KMS-11 (cell line): Measurements from ENCODE around the gene TMEM229B.
"Not testable (repeated sequence)": the region's sequence is repeated elsewhere in the genome, so short reads cannot be mapped to it uniquely, and the experiment has no call there.

Experiments
- H2AFZ ChIP-seq: fragments of 200-600 bp; sonication (generic); 2 replicates; pipeline ENCODE4 v1.6.1; 2016; ENCODE audit warnings: antibody characterized with exemption, mixed run types, low read depth
- H3K27ac ChIP-seq: fragments of 200-600 bp; sonication (generic); 2 replicates; pipeline ENCODE4 v1.6.1; 2016; ENCODE audit warnings: mild to moderate bottlenecking, mixed run types
- H3K27me3 ChIP-seq: fragments of 200-600 bp; sonication (generic); 2 replicates; pipeline ENCODE4 v1.6.1; 2017; ENCODE audit warnings: mild to moderate bottlenecking, low read depth, mixed run types, moderate library complexity; ENCODE audit not compliant: insufficient read depth
- H3K36me3 ChIP-seq: fragments of 200-600 bp; sonication (generic); 2 replicates; pipeline ENCODE4 v1.6.1; 2017; ENCODE audit warnings: mild to moderate bottlenecking, mixed run types; ENCODE audit not compliant: insufficient read depth
- H3K4me1 ChIP-seq: fragments of 200-600 bp; sonication (generic); 2 replicates; pipeline ENCODE4 v1.6.1; 2016; ENCODE audit warnings: mild to moderate bottlenecking, low read depth, mixed run types; ENCODE audit not compliant: poor library complexity, severe bottlenecking
- H3K4me2 ChIP-seq: fragments of 200-600 bp; sonication (generic); 2 replicates; pipeline ENCODE4 v1.7.0; 2016; ENCODE audit warnings: mild to moderate bottlenecking, mixed run types
- H3K4me3 ChIP-seq: fragments of 200-600 bp; sonication (generic); IDR thresholded peaks from 2 replicates; pipeline ENCODE4 v1.6.1; 2017; ENCODE audit warnings: low read depth, low read length, mixed read lengths; ENCODE audit not compliant: insufficient read depth
- H3K79me2 ChIP-seq: fragments of 200-600 bp; sonication (generic); 2 replicates; pipeline ENCODE4 v1.6.1; 2016; ENCODE audit warnings: low read depth, mixed run types; ENCODE audit not compliant: insufficient read depth
- H3K9ac ChIP-seq: fragments of 200-600 bp; sonication (generic); 2 replicates; pipeline ENCODE4 v1.6.1; 2016; ENCODE audit warnings: mild to moderate bottlenecking, mixed run types
- H4K20me1 ChIP-seq: fragments of 200-600 bp; sonication (generic); 2 replicates; pipeline ENCODE4 v1.6.1; 2016; ENCODE audit warnings: mild to moderate bottlenecking, mixed run types; ENCODE audit not compliant: insufficient read depth
- TF ChIP-seq, protein P1 (sequence below): fragments of 200-600 bp; sonication (generic); conservative IDR thresholded peaks from 2 replicates; pipeline ENCODE4 v1.6.1; 2017; ENCODE audit warnings: low read depth, mild to moderate bottlenecking, antibody characterized with exemption, low read length, moderate library complexity, mixed read lengths

The TMEM229B gene

DNA sequence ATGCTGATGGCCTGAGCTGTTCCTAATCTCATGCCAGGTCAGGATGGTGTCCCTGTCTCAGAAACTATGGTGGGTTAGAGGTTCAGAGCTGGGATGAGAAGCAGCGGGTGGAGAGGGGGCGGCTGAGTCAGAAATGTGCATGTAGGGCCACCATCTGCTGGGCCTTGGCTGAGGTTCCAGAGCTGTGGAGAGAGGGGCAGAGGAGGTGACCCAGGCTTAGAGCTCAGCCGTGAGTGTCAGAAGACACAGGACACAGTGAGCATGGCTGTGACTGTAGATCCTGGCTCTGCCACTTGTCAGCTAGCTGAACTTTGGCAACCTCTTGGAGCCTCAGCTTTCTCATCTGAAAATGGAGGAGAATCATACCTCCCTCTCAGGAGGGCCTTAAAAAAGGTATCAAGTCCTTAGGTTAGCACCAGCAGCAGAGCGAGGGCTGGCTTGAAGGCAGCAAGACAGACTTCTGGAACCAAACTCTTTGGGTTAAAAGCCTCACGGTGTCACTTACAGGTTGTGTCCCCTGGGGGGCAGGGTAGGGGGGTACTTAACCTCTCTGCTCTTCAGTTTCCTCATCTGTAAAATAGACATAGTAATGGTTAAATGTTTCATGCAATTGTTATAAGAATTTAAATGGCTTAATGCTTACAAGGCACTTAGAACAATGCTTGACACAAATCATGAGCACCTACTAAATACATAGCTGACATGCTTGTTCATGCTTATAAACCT is 34.8 kb downstream of the TMEM229B start:
- TF ChIP-seq, protein P1, sequence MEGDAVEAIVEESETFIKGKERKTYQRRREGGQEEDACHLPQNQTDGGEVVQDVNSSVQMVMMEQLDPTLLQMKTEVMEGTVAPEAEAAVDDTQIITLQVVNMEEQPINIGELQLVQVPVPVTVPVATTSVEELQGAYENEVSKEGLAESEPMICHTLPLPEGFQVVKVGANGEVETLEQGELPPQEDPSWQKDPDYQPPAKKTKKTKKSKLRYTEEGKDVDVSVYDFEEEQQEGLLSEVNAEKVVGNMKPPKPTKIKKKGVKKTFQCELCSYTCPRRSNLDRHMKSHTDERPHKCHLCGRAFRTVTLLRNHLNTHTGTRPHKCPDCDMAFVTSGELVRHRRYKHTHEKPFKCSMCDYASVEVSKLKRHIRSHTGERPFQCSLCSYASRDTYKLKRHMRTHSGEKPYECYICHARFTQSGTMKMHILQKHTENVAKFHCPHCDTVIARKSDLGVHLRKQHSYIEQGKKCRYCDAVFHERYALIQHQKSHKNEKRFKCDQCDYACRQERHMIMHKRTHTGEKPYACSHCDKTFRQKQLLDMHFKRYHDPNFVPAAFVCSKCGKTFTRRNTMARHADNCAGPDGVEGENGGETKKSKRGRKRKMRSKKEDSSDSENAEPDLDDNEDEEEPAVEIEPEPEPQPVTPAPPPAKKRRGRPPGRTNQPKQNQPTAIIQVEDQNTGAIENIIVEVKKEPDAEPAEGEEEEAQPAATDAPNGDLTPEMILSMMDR: no peak
- H3K4me2 ChIP-seq: no peak overlapping the region
- H3K4me3 ChIP-seq: no peak overlapping the region
- H3K27me3 ChIP-seq: no peaks in the 10 kb centered on the region
- H3K27ac ChIP-seq: no peak overlapping the region
- no peaks in the 10 kb centered on the region for H3K36me3 ChIP-seq
- H3K4me1 ChIP-seq: no peaks in the 10 kb centered on the region
- no peak overlapping the region for H2AFZ ChIP-seq
- H3K79me2 ChIP-seq: no peaks in the 10 kb centered on the region
- no peak overlapping the region for H3K9ac ChIP-seq
- no peaks in the 10 kb centered on the region for H4K20me1 ChIP-seq

DNA sequence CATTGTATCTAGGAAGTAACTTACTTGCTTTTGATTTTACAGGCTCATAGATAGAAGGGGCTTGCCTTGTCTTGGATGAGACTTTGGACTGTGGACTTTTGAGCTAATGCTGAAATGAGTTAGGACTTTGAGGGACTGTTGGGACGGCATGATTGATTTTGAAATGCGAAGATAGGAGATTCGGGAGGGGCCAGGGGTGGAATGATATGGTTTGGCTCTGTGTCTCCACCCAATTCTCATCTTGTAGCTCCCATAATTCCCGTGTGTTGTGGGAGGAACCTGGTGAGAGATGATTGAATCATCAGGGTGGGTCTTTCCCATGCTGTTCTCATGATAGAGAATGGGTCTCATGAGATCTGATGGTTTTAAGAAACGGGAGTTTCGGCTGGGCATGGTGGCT is 36.9 kb downstream of the TMEM229B start:
- H3K27me3 ChIP-seq, H3K36me3 ChIP-seq, H4K20me1 ChIP-seq, H3K4me2 ChIP-seq, H3K27ac ChIP-seq, H2AFZ ChIP-seq, H3K4me1 ChIP-seq, H3K4me3 ChIP-seq, H3K9ac ChIP-seq, H3K79me2 ChIP-seq: not testable (repeated sequence)

DNA sequence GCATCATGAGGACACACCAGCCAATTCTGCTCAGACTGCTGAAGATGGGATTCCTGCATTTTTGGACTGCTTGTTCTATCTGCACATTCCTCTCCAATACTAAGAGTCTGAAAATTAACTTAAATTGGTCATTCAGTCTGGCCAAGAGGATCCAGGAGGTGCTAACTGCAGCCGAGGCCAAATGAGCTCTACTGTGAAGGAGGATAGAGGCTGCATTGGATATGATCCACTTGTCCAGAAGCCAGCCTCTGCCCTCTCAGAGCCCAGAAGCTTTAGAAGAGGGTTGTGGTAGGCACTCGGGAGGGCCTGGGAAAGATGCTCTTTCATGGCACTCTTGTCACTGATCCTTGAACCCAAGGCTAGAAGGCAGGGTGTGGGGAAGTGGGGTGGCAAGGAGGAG is 39.4 kb downstream of the TMEM229B start:
- no peak overlapping the region for H3K4me3 ChIP-seq
- no peaks in the 10 kb centered on the region for H3K36me3 ChIP-seq
- H3K27me3 ChIP-seq: no peaks in the 10 kb centered on the region
- no peak overlapping the region for H3K9ac ChIP-seq
- no peak overlapping the region for H3K4me2 ChIP-seq
- H3K4me1 ChIP-seq: no peaks in the 10 kb centered on the region
- H4K20me1 ChIP-seq: no peaks in the 10 kb centered on the region
- H3K79me2 ChIP-seq: no peaks in the 10 kb centered on the region
- H2AFZ ChIP-seq: no peak overlapping the region
- H3K27ac ChIP-seq: no peak overlapping the region
- TF ChIP-seq, protein P1: no peak

DNA sequence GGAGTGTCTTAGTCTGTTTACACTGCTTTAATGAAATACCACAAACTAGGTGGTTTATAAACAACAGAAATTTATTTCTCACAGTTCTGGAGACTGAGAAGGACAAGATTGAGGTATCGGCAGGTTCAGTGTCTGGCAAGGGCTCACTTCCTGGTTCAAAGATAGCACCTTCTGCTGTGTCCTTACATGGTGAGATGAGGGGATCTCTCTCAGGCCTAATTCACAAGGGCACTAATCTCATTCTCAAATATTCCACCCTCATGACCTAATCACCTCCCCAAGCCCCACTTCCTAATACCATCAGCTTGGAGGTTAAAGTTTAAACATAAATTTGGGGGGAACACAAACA is 41.5 kb downstream of the TMEM229B start:
- Histone ChIP-seq H2AFZ (no peak overlapping the region), H3K27ac (no peak overlapping the region), H3K4me3 (no peak overlapping the region), H3K4me1 (no peaks in the 10 kb centered on the region), H3K36me3 (no peaks in the 10 kb centered on the region), H3K9ac (no peak overlapping the region), H3K4me2 (no peak overlapping the region), H3K27me3 (no peaks in the 10 kb centered on the region), H3K79me2 (no peaks in the 10 kb centered on the region), H4K20me1 (no peaks in the 10 kb centered on the region)
- TF ChIP-seq, protein P1: no peak

DNA sequence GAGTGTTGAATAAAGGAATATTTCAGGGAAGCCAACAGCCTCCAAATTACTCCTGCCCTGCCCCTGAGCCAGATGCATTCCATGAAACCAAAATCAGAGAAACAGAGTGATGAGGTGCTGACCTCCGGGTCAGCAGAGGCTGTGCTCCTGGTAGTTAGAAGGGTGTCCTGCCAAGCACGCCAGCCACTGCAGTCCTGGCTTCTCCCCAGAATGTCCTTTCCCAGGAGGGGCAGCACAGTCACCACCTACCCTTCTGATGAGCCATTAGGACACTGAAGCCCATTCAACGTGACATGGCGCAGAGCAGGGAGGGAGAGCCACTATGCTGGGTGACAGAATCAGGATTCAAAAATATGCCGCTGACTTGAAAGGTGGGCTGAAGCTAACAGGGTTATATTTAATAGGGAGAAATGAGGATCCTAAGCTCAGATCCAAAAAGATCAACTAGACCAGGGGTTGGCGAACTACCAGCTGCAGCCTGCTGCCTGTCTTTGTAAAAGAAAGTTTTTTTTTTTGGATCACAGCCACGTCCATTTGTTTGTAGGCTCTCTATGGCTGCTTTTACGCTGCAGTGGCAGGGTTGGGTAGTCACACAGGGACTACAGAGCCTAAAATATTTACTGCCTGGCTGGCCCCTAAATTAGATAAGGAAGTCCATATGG is 42.0 kb downstream of the TMEM229B start:
- H3K79me2 ChIP-seq: no peaks in the 10 kb centered on the region
- H3K9ac ChIP-seq: no peak overlapping the region
- H3K36me3 ChIP-seq: no peaks in the 10 kb centered on the region
- no peak overlapping the region for H2AFZ ChIP-seq
- H4K20me1 ChIP-seq: no peaks in the 10 kb centered on the region
- H3K4me3 ChIP-seq: no peak overlapping the region
- H3K27ac ChIP-seq: no peak overlapping the region
- TF ChIP-seq, protein P1: no peak
- H3K27me3 ChIP-seq: no peaks in the 10 kb centered on the region
- no peak overlapping the region for H3K4me2 ChIP-seq
- no peaks in the 10 kb centered on the region for H3K4me1 ChIP-seq
